IgD-negative memory B cell (primary cell): ENCODE results near the gene ANKH. TPM values are rescaled to one million over a fixed set of nuclear protein-coding genes. Genes with fewer than 3 reads are reported as not detected.

ENCODE experiments used
- H3K27ac Mint-ChIP-seq, 3 donors: one replicate each; pipeline ENCODE4 v1.8.0; 2020 to 2022; ENCODE audit warnings: mild to moderate bottlenecking in 3 of 3, mixed read lengths in 3 of 3, moderate library complexity in 1 of 3
- H3K27me3 Mint-ChIP-seq: one replicate; pipeline ENCODE4 v1.8.0; 2021; ENCODE audit warnings: mixed read lengths
- H3K36me3 Mint-ChIP-seq: one replicate; pipeline ENCODE4 v1.8.0; 2020; ENCODE audit warnings: mild to moderate bottlenecking, mixed read lengths
- H3K4me1 Mint-ChIP-seq, 3 donors: one replicate each; pipeline ENCODE4 v1.8.0; 2020 to 2022; ENCODE audit warnings: mixed read lengths in 3 of 3, mild to moderate bottlenecking in 1 of 3
- H3K4me3 Mint-ChIP-seq, 4 donors: one replicate each; pipeline ENCODE4 v1.8.0; 2020 to 2022; ENCODE audit warnings: mild to moderate bottlenecking in 4 of 4, mixed read lengths in 4 of 4, moderate library complexity in 3 of 4
- H3K9me3 Mint-ChIP-seq, 3 donors: one replicate each; pipeline ENCODE4 v1.8.0; 2020 to 2021; ENCODE audit warnings: mixed read lengths in 3 of 3, mild to moderate bottlenecking in 1 of 3
- polyA plus RNA-seq: library from polyadenylated mRNA; unstranded; fragments of 300-500 nt; fragmentation: Illumina TruSeq; gene quantifications from one replicate; pipeline ENCODE4 v1.2.3, GENCODE V29; 2021

ANKH gene
- polyA plus RNA-seq, 1 donor from 2014 or later: 18.4 TPM

- Mint-ChIP-seq H3K36me3 (peaks cover 4% of the 10 kb centered on the region), H3K27ac (peak overlapping the region in 2 of 3 donors; percentile 42 to 72), H3K9me3 (no peaks in the 10 kb centered on the region), H3K4me1 (peaks cover 23 to 34% (median 25%) of the 10 kb centered on the region in 3 donors), H3K27me3 (no peaks in the 10 kb centered on the region), H3K4me3 (peak overlapping the region in 1 of 4 donors; percentile 21)
Observed at GRCh38 chr5:14767735-14768507, 103.7 kb downstream of the ANKH start.

GRCh38 chr5:14767053-14767452 lies 104.5 kb downstream of the ANKH start:
- Mint-ChIP-seq H3K9me3 (no peaks in the 10 kb centered on the region), H3K4me1 (peaks cover 24 to 41% (median 27%) of the 10 kb centered on the region in 3 donors), H3K27ac (no peak overlapping the region), H3K4me3 (no peak overlapping the region), H3K27me3 (no peaks in the 10 kb centered on the region), H3K36me3 (peaks cover 4% of the 10 kb centered on the region)

- Mint-ChIP-seq H3K9me3 (no peaks in the 10 kb centered on the region), H3K4me3 (no peak overlapping the region), H3K27me3 (no peaks in the 10 kb centered on the region), H3K27ac (no peak overlapping the region), H3K36me3 (peaks cover 4% of the 10 kb centered on the region), H3K4me1 (peaks cover 24 to 42% (median 27%) of the 10 kb centered on the region in 3 donors)
Observed at GRCh38 chr5:14766584-14766983, 105.0 kb downstream of the ANKH start.

- H3K4me3 Mint-ChIP-seq: no peak overlapping the region
- no peaks in the 10 kb centered on the region for H3K9me3 Mint-ChIP-seq
- H3K36me3 Mint-ChIP-seq: peaks cover 4% of the 10 kb centered on the region
- H3K27ac Mint-ChIP-seq: no peak overlapping the region
- peaks cover 19 to 40% (median 21%) of the 10 kb centered on the region in 3 donors for H3K4me1 Mint-ChIP-seq
- H3K27me3 Mint-ChIP-seq: no peaks in the 10 kb centered on the region
Observed at GRCh38 chr5:14765587-14765986, 106.0 kb downstream of the ANKH start.

GRCh38 chr5:14762549-14763216 lies 108.9 kb downstream of the ANKH start:
- H3K9me3 Mint-ChIP-seq: no peaks in the 10 kb centered on the region
- H3K4me3 Mint-ChIP-seq: peak overlapping the region in 3 of 4 donors; percentile 34 to 81 (median 45)
- peaks cover 2% of the 10 kb centered on the region for H3K36me3 Mint-ChIP-seq
- H3K27ac Mint-ChIP-seq: no peak overlapping the region
- H3K4me1 Mint-ChIP-seq: peaks cover 11 to 37% (median 16%) of the 10 kb centered on the region in 3 donors
- H3K27me3 Mint-ChIP-seq: no peaks in the 10 kb centered on the region

GRCh38 chr5:14760548-14761002 lies 111.0 kb downstream of the ANKH start:
- Mint-ChIP-seq H3K27me3 (no peaks in the 10 kb centered on the region), H3K36me3 (peaks cover 2% of the 10 kb centered on the region), H3K9me3 (no peaks in the 10 kb centered on the region), H3K27ac (peak overlapping the region in 1 of 3 donors; percentile 76), H3K4me3 (no peak overlapping the region), H3K4me1 (peaks cover 10 to 30% (median 15%) of the 10 kb centered on the region in 3 donors)

- Mint-ChIP-seq H3K36me3 (peaks cover 2% of the 10 kb centered on the region), H3K27ac (peak overlapping the region in 2 of 3 donors; percentile 2 to 76), H3K4me1 (peaks cover 10 to 30% (median 15%) of the 10 kb centered on the region in 3 donors), H3K4me3 (no peak overlapping the region), H3K27me3 (no peaks in the 10 kb centered on the region), H3K9me3 (no peaks in the 10 kb centered on the region)
Observed at GRCh38 chr5:14759744-14760547, 111.6 kb downstream of the ANKH start.

- Mint-ChIP-seq H3K9me3 (no peaks in the 10 kb centered on the region), H3K36me3 (peaks cover 6% of the 10 kb centered on the region), H3K27ac (no peak overlapping the region), H3K4me3 (no peak overlapping the region), H3K4me1 (peaks cover 8 to 22% (median 8%) of the 10 kb centered on the region in 3 donors), H3K27me3 (no peaks in the 10 kb centered on the region)
Observed at GRCh38 chr5:14757850-14758249, 113.7 kb downstream of the ANKH start.

GRCh38 chr5:14756478-14756877 lies 115.1 kb downstream of the ANKH start:
- Mint-ChIP-seq H3K27ac (no peak overlapping the region), H3K36me3 (peaks cover 6% of the 10 kb centered on the region), H3K27me3 (no peaks in the 10 kb centered on the region), H3K9me3 (no peaks in the 10 kb centered on the region), H3K4me3 (no peak overlapping the region), H3K4me1 (peaks cover 0 to 19% (median 3%) of the 10 kb centered on the region in 3 donors)

GRCh38 chr5:14753947-14754346 lies 117.6 kb downstream of the ANKH start:
- no peaks in the 10 kb centered on the region for H3K9me3 Mint-ChIP-seq
- H3K36me3 Mint-ChIP-seq: peaks cover 6% of the 10 kb centered on the region
- no peak overlapping the region for H3K27ac Mint-ChIP-seq

GRCh38 chr5:14753292-14753691 lies 118.3 kb downstream of the ANKH start:
- Mint-ChIP-seq H3K4me3 (no peak overlapping the region), H3K27ac (no peak overlapping the region), H3K9me3 (no peaks in the 10 kb centered on the region), H3K36me3 (peaks cover 6% of the 10 kb centered on the region), H3K4me1 (peaks cover 0 to 11% (median 0%) of the 10 kb centered on the region in 3 donors), H3K27me3 (no peaks in the 10 kb centered on the region)

More at GRCh38 chr5:14753947-14754346, 117.6 kb downstream of the ANKH start:
- Mint-ChIP-seq H3K4me3 (no peak overlapping the region), H3K27me3 (no peaks in the 10 kb centered on the region), H3K4me1 (peaks cover 0 to 10% (median 0%) of the 10 kb centered on the region in 3 donors)

- H3K27me3 Mint-ChIP-seq: no peaks in the 10 kb centered on the region
Observed at GRCh38 chr5:14752497-14753071, 119.0 kb downstream of the ANKH start.

GRCh38 chr5:14750712-14751111 lies 120.9 kb downstream of the ANKH start:
- no peak overlapping the region for H3K27ac Mint-ChIP-seq
- peaks cover 9% of the 10 kb centered on the region for H3K36me3 Mint-ChIP-seq
- peaks cover 3 to 20% (median 7%) of the 10 kb centered on the region in 3 donors for H3K4me1 Mint-ChIP-seq
- no peak overlapping the region for H3K4me3 Mint-ChIP-seq
- no peaks in the 10 kb centered on the region for H3K9me3 Mint-ChIP-seq
- H3K27me3 Mint-ChIP-seq: no peaks in the 10 kb centered on the region

More at GRCh38 chr5:14752497-14753071, 119.0 kb downstream of the ANKH start:
- Mint-ChIP-seq H3K9me3 (no peaks in the 10 kb centered on the region), H3K27ac (peak overlapping the region in 1 of 3 donors; percentile 86), H3K4me3 (no peak overlapping the region), H3K4me1 (peaks cover 0 to 11% (median 0%) of the 10 kb centered on the region in 3 donors), H3K36me3 (peaks cover 6% of the 10 kb centered on the region)

GRCh38 chr5:14749579-14750101 lies 121.9 kb downstream of the ANKH start:
- H3K36me3 Mint-ChIP-seq: peaks cover 9% of the 10 kb centered on the region
- no peak overlapping the region for H3K27ac Mint-ChIP-seq
- H3K4me3 Mint-ChIP-seq: no peak overlapping the region
- no peaks in the 10 kb centered on the region for H3K27me3 Mint-ChIP-seq
- H3K9me3 Mint-ChIP-seq: no peaks in the 10 kb centered on the region
- peaks cover 12 to 30% (median 15%) of the 10 kb centered on the region in 3 donors for H3K4me1 Mint-ChIP-seq
